ENCODE results near the gene NPRL2.
A peak's percentile ranks its signal among the peaks of the same experiment; 100 is the strongest.

The NPRL2 gene

DNA sequence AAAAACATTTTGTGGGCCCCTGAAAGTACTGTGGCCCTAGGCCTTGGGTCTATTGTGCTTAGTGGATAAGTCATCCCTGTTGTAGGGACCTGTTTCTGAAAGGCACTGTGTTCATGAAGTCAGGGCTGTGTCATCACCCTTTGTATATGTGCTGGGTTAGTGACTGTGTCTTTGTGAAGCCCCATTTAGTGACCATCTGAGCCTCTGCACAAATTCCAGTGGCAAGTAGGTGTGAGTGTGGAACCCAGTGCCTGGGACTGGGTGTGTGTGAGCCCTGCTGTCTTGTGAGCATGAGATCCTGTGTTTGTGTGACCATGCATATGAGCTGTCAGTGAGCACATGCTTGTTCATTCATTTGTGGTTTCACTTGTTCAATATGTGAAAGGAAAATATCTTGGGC lies 46.0 kb downstream of the NPRL2 start:
- no peak overlapping the region for H3K9ac ChIP-seq (ENCODE audit: low read depth, low read length)
- no peaks in the 10 kb centered on the region for H3K36me3 ChIP-seq (ENCODE audit: insufficient read depth, low read length)
- peaks cover 5% of the 10 kb centered on the region; the same call in 1 of the 2 replicates for H3K9me3 ChIP-seq (ENCODE audit: control insufficient read depth, insufficient read depth, low read length)
- H3K4me1 ChIP-seq (ENCODE audit: insufficient read depth, low read length): peaks cover 11% of the 10 kb centered on the region

DNA sequence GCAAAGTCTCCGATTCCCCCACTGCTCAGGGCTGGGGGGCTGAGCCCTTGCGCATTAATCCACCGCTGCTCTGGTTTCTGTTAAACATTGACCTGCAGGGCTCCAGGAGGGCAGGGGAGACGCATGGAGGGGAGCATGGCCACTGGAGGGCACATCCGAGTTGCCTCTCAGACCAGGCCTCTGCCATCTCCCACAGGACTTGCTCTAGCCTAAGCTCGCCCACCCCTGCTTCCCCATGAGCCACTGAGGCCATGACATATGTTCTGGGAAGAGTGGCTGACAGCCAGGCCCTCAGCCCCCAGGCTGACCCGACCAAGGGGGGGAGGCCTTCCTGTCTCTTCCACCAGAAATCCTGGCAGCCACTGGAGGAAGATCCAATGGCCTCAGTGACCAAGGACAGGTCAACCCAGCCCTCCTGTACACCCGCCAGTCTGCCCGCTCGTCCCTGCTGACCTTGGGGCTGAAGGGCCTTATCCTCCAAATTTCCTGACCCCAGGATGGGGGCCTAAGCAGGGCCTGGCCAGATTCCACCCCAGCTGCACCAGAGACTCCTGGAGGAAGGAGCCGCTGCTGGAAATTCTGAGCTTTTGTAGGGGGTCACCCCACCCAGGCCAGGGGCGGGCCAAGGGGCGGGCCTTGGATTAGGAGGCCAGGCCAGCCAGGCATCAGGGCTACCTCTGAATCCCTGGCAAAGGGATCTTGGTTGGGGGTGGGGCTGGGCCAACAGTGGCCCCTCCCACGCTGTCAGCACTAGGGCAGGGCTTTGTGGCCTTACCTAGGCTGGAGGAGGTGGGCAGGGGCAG lies 47.4 kb downstream of the NPRL2 start, which contains the start of gene HYAL1:
Gene HYAL1, minus strand, starts transcription at position 562 of the 803 bp plus-strand sequence. CDS start 618 bp downstream, outside the sequence.
- Histone ChIP-seq H3K4me1 (ENCODE audit: insufficient read depth, low read length) (peaks cover 11% of the 10 kb centered on the region), H3K9ac (ENCODE audit: low read depth, low read length) (0 out of 2 replicates have a peak within 1 kb of the TSS, but pooled peaks have one; percentile 19), H3K9me3 (ENCODE audit: control insufficient read depth, insufficient read depth, low read length) (peaks cover 5% of the 10 kb centered on the region; the same call in 1 of the 2 replicates), H3K36me3 (ENCODE audit: insufficient read depth, low read length) (no peaks in the 10 kb centered on the region)

GRCh38 chr3:50302095-50303012 lies 48.2 kb downstream of the NPRL2 start:
- peaks cover 5% of the 10 kb centered on the region; the same call in 1 of the 2 replicates for H3K9me3 ChIP-seq (ENCODE audit: control insufficient read depth, insufficient read depth, low read length)
- peaks cover 11% of the 10 kb centered on the region for H3K4me1 ChIP-seq (ENCODE audit: insufficient read depth, low read length)
- H3K36me3 ChIP-seq (ENCODE audit: insufficient read depth, low read length): no peaks in the 10 kb centered on the region
- H3K9ac ChIP-seq (ENCODE audit: low read depth, low read length): no peak overlapping the region

- Histone ChIP-seq H3K36me3 (ENCODE audit: insufficient read depth, low read length) (no peaks in the 10 kb centered on the region), H3K4me1 (ENCODE audit: insufficient read depth, low read length) (peaks cover 11% of the 10 kb centered on the region), H3K9me3 (ENCODE audit: control insufficient read depth, insufficient read depth, low read length) (peaks cover 1% of the 10 kb centered on the region; the same call in 1 of the 2 replicates), H3K9ac (ENCODE audit: low read depth, low read length) (no peak overlapping the region)
These were observed 49.8 kb downstream of the NPRL2 start for GRCh38 chr3:50300681-50301254.

GRCh38 chr3:50299929-50300680 lies 50.5 kb downstream of the NPRL2 start:
- Histone ChIP-seq H3K9ac (ENCODE audit: low read depth, low read length) (peak overlapping the region; percentile 45), H3K9me3 (ENCODE audit: control insufficient read depth, insufficient read depth, low read length) (no peaks in the 10 kb centered on the region), H3K4me1 (ENCODE audit: insufficient read depth, low read length) (peaks cover 11% of the 10 kb centered on the region), H3K36me3 (ENCODE audit: insufficient read depth, low read length) (no peaks in the 10 kb centered on the region)

DNA sequence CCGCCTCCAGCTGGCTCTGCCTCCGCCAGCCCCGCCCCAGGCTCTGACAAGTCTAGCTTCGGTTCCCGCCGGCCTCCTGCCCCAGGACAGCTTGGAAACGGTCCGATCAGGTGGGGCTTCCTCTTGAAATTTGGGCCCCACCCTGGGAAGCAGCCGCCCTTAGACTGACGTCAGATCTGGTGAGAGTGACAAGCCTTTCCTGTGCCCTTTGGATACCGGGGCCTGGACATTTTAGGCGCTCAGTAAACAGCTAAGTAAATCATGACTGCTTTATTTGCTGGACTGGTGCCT lies 51.0 kb downstream of the NPRL2 start:
- H3K4me1 ChIP-seq (ENCODE audit: insufficient read depth, low read length): peaks cover 11% of the 10 kb centered on the region
- H3K9ac ChIP-seq (ENCODE audit: low read depth, low read length): peak overlapping the region; percentile 45
- no peaks in the 10 kb centered on the region for H3K36me3 ChIP-seq (ENCODE audit: insufficient read depth, low read length)
- no peaks in the 10 kb centered on the region for H3K9me3 ChIP-seq (ENCODE audit: control insufficient read depth, insufficient read depth, low read length)

DNA sequence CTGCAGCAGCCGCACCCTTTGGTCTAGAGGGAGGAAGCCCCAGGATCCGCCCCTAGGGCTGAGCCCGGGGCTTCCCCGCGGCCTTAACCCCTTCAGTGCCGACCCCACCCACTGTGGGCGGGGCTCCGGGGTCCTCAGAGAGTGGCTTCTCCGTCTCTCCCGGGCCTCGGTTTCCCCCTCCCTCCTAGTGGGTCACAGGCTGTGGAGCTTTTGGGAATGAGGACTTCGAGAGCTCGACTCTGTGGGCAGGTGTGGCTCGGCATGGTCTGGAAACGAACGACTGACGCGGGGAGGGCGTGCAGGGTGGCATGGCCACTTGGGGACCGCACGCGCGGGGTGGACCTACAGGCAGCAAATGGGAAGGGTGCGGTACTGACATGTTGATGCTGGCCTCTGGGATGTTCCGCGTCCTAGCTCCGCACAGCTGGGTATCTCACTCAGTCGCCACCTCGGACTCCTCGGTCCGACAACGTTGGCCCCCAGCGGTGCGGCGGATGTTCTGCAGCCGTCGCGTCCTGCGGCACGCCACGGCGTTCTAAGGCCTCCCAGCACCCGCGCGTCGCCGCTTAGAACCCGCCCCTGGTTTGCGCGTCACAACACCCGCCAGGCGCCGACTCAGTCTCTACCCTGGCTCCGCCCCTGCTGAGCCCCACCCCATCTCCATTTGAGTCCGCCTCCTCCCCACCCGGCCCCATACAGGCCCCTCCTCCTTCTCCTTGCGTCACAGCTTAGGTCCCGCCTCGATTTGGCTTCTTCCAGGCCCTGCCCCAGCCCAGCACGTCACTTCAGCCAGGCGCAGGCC lies 51.5 kb downstream of the NPRL2 start, which contains the start of the genes HYAL3 and NAA80:
Gene HYAL3, minus strand, starts transcription at position 570 of the 802 bp plus-strand sequence. CDS start 3,803 bp downstream, outside the sequence.
Gene NAA80, minus strand, starts transcription at position 570 of the 802 bp plus-strand sequence. CDS start 1,942 bp downstream, outside the sequence.
- no peaks in the 10 kb centered on the region for H3K9me3 ChIP-seq (ENCODE audit: control insufficient read depth, insufficient read depth, low read length)
- peak within 1 kb of the TSS; percentile 97 for H3K9ac ChIP-seq (ENCODE audit: low read depth, low read length)
- H3K36me3 ChIP-seq (ENCODE audit: insufficient read depth, low read length): no peaks in the 10 kb centered on the region
- H3K4me1 ChIP-seq (ENCODE audit: insufficient read depth, low read length): peaks cover 11% of the 10 kb centered on the region

- H3K4me1 ChIP-seq (ENCODE audit: insufficient read depth, low read length): peaks cover 8% of the 10 kb centered on the region
- no peaks in the 10 kb centered on the region for H3K36me3 ChIP-seq (ENCODE audit: insufficient read depth, low read length)
- peak overlapping the region; percentile 97 for H3K9ac ChIP-seq (ENCODE audit: low read depth, low read length)
- H3K9me3 ChIP-seq (ENCODE audit: control insufficient read depth, insufficient read depth, low read length): no peaks in the 10 kb centered on the region
These were observed 52.5 kb downstream of the NPRL2 start for GRCh38 chr3:50297896-50298725.

GRCh38 chr3:50297384-50297775 lies 53.2 kb downstream of the NPRL2 start:
- no peaks in the 10 kb centered on the region for H3K36me3 ChIP-seq (ENCODE audit: insufficient read depth, low read length)
- peaks cover 7% of the 10 kb centered on the region for H3K4me1 ChIP-seq (ENCODE audit: insufficient read depth, low read length)
- H3K9me3 ChIP-seq (ENCODE audit: control insufficient read depth, insufficient read depth, low read length): no peaks in the 10 kb centered on the region
- no peak overlapping the region for H3K9ac ChIP-seq (ENCODE audit: low read depth, low read length)

Data from ES-I3 (cell line).